Aorta (tissue), 5 donors: ENCODE results near the gene CRYBA4. TPM values are rescaled to one million over a fixed set of nuclear protein-coding genes. Genes with fewer than 3 reads are reported as not detected.

Experiments
- ATAC-seq: fragments of 200-7000 bp; cut with Tn5 transposase; one replicate; pipeline ENCODE4 v1.9.1; 2022; ENCODE audit warnings: moderate library complexity; ENCODE audit not compliant: low FRiP score
- DNase-seq, 2 donors: peaks; one replicate each; pipeline ENCODE4 v3.0.0-alpha.2; 2020
- H3K27ac ChIP-seq, 2 donors: one replicate each; pipeline ENCODE4 v1.5.1; 2013; ENCODE audit warnings: low read length in 2 of 2, mild to moderate bottlenecking in 2 of 2, moderate library complexity in 2 of 2, control low read depth in 1 of 2, inconsistent platforms in 1 of 2, low read depth in 1 of 2
- H3K27me3 ChIP-seq, 2 donors: one replicate each; pipeline ENCODE4 v1.6.1; 2013; ENCODE audit warnings: control low read depth in 1 of 2, low read length in 1 of 2, mild to moderate bottlenecking in 1 of 2, moderate library complexity in 1 of 2; ENCODE audit not compliant: insufficient read depth in 2 of 2, control insufficient read depth in 1 of 2
- H3K36me3 ChIP-seq, 2 donors: one replicate each; pipeline ENCODE4 v1.6.1; 2013; ENCODE audit warnings: control low read depth in 1 of 2, low read length in 1 of 2, mild to moderate bottlenecking in 1 of 2; ENCODE audit not compliant: insufficient read depth in 2 of 2, control insufficient read depth in 1 of 2
- H3K4me1 ChIP-seq, 2 donors: one replicate each; pipeline ENCODE4 v1.6.1; 2013; ENCODE audit warnings: low read length in 2 of 2, control low read depth in 1 of 2, mild to moderate bottlenecking in 1 of 2, moderate library complexity in 1 of 2; ENCODE audit not compliant: insufficient read depth in 2 of 2, control insufficient read depth in 1 of 2
- H3K4me3 ChIP-seq, 2 donors: one replicate each; pipeline ENCODE4 v1.5.1; 2013; ENCODE audit warnings: low read length in 2 of 2, control low read depth in 1 of 2, mild to moderate bottlenecking in 1 of 2
- H3K9me3 ChIP-seq: one replicate; pipeline ENCODE4 v1.6.1; 2013; ENCODE audit warnings: mild to moderate bottlenecking, low read length; ENCODE audit not compliant: control insufficient read depth
- WGBS, 2 donors: extraction: QIAGEN DNeasy Blood & Tissue Kit; methylation state at CpG; one replicate each; pipeline ENCODE4 v1.1.7; 2013; 5-methylcytosine and 5-hydroxymethylcytosine counted together
- intact Hi-C, 2 donors: fragments of 100-400 bp; cut with DNase I; formaldehyde crosslinking; loops; one replicate each; pipeline versions ENCODE4 v1.14.2 to v1.15.0; 2022
- long read RNA-seq, 2 donors: library from polyadenylated mRNA; unstranded; transcript quantifications; one replicate each; pipeline ENCODE4 v2.0.0, GENCODE V29; 2020 to 2021
- polyA plus RNA-seq, 2 donors: library from polyadenylated mRNA; stranded (reverse); fragments of 200-250 nt; gene quantifications; one replicate each; pipeline ENCODE4 v1.2.3, GENCODE V29; 2013
- total RNA-seq, 2 donors: library from RNA; stranded (reverse); fragmentation: NEBNext Ultra II Directional; extraction: Animal tissue kit (Norgen Biotek cat#: 25700); gene quantifications; one replicate each; pipeline ENCODE4 v1.2.1, GENCODE V29; 2021
- donor health status: healthy with polysubstance abuse.
- donor health status: Bipolar disorder and iron deficiency.
- donor health status: DM: no; HTN: no; CAD: no.
- donor health status: DM: no; HTN: no; CAD: no.
- donor health status: DM: yes; HTN: yes; CAD: no.

CRYBA4 gene
- total RNA-seq (not detected), polyA plus RNA-seq (not detected)
- long read RNA-seq, donor 1: 0 reads
- long read RNA-seq, donor 2: 0 reads

DNA sequence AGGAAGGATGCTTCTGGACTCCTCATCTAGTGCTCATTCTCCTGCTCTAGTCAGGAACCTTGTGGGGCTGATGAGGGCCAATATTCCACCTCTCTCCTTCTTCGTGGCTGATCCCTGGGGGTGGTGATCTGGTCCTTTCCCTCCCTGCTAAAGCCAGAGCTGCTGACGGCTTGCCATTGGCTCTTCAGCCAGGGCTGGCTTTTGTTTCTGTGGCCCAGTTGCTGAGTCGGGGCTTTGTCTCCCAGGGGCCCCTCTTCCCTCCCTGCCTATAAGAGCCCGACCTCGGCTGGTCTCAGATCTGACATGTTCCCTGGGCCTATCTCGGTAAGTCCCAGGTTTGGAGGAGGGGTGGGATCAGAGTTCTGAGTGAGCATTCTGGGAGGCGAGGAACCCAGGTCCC, at the start of gene CRYBA4:
CRYBA4 (plus strand) TSS at position 301 of the 400 bp plus-strand sequence. CDS start 634 bp downstream, outside the sequence.
- ATAC-seq (no peak), DNase-seq (no peak)
- 57 to 59% methylated on average over 7 of the region's 7 CpGs for WGBS, 2 donors
- Histone ChIP-seq H3K4me3 (no peak within 1 kb of the TSS), H3K9me3 (no peaks in the 10 kb centered on the region), H3K27ac (no peak within 1 kb of the TSS), H3K36me3 (no peaks in the 10 kb centered on the region), H3K27me3 (no peaks in the 10 kb centered on the region), H3K4me1 (no peaks in the 10 kb centered on the region)
- intact Hi-C loops: no loop called here

DNA sequence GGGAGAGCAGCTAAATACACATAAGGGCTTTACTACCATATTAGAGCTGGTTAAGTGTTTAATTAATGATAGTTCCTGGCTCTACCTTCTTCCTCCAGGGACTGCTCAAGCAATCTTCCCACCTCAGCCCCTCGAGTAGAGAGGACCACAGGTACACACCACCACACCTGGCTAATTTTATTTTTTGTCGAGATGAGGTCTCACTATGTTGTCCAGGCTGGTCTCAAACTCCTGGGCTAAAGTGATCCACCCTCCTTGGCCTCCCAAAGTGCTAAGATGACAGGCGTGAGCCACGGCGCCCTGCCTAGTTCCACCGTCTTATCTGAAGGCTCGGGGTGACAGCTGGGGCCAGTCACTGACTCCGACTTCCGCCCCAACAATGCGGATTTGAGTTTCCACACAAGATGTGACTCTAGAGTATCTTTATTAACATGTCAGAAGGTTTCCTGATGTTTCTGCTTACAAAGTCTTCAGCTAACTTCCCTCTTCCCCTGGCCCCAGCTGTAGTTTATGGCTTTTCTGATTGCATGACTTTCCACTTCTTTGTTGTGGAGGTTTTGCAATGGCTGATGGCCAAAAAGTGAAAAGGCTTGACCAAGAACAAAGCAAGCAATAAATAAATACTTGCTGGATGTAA, 48.6 kb upstream of the CRYBA4 start:
- intact Hi-C loops: no loop called here
- no peaks in the 10 kb centered on the region for H3K9me3 ChIP-seq
- no peaks in the 10 kb centered on the region for H3K36me3 ChIP-seq
- H3K4me3 ChIP-seq: no peak overlapping the region
- H3K27ac ChIP-seq: no peak overlapping the region
- 88 to 91% methylated on average over 10 of the region's 10 CpGs for WGBS, 2 donors
- H3K4me1 ChIP-seq: no peaks in the 10 kb centered on the region
- no peaks in the 10 kb centered on the region for H3K27me3 ChIP-seq
- DNase-seq: peak in 1 of 2 donors; percentile 83
- peak; percentile 48 for ATAC-seq

DNA sequence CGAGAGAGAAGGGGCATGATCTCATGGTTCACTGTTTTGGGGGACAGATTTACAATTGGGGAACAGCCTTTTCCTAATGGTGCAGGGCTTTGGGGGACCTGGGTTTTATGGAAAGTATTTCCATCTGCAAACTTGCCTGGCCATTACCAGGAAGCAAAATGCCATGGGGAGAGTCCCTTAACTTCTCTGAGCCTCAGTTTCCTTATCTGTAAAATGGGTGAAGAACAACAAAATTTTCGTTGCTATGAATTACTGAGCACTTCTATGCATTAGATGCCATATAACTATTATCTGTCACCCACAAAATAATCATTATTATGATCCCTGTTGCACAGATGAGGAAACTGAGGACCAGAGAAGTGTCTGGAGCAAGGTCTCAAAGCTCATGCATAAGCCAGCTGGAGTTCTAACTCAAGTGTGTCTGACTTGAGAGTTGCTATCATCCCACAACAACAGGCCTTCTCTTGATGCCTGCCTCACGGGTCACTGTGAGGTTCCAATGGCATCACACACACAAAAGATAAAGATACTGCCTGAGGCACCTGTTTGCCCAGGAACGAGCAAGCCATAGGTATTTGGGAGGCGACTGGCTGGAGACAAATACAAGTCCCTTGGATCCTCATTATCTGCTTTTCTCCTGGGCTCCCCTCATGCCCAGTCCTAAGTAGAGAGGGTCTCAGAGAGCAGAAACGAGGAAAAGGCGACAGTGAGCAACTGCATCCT, 47.6 kb upstream of the CRYBA4 start:
- Histone ChIP-seq H3K27ac (no peak overlapping the region), H3K27me3 (no peaks in the 10 kb centered on the region), H3K9me3 (no peaks in the 10 kb centered on the region), H3K4me1 (no peaks in the 10 kb centered on the region), H3K36me3 (no peaks in the 10 kb centered on the region), H3K4me3 (no peak overlapping the region)
- DNase-seq (no peak), ATAC-seq (no peak)
- intact Hi-C loops: no loop called here
- WGBS, 2 donors: 84 to 86% methylated on average over 7 of the region's 7 CpGs

DNA sequence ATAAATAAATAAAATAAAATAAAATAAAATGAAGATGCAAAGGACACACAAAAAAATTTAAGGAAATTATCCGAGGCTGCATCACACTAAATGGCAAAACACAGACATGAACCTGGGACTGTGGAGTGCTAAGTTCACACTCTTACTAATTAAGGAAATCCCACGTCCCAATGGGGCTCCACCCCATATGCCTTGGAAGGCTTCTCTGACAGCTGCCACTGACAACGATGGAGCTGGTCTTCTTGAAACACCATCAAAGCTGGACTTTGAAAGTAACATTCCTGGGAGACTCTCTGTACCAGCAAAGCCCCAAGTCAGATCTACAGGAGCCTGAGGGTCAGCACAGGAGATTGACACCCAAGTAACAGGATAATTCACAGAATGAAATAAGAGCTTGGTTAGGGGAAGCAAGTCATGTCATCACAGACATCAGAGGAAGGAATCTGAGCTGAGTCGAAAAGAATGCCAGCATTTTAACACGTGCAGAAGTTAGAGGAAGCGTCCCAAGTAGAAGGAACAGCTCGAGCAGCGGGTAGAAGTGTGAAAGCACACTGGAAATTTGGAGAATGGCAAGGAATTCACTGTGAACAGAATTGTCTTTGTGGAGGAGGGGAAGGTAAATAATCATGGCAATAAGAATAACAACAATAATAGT, 45.6 kb upstream of the CRYBA4 start:
- no peaks in the 10 kb centered on the region for H3K36me3 ChIP-seq
- intact Hi-C loops: no loop called here
- DNase-seq: no peak
- WGBS, 2 donors: 62 to 69% methylated on average over 8 of the region's 8 CpGs
- no peak overlapping the region for H3K27ac ChIP-seq
- no peaks in the 10 kb centered on the region for H3K4me1 ChIP-seq
- H3K27me3 ChIP-seq: no peaks in the 10 kb centered on the region
- ATAC-seq: no peak
- no peaks in the 10 kb centered on the region for H3K9me3 ChIP-seq
- H3K4me3 ChIP-seq: no peak overlapping the region

DNA sequence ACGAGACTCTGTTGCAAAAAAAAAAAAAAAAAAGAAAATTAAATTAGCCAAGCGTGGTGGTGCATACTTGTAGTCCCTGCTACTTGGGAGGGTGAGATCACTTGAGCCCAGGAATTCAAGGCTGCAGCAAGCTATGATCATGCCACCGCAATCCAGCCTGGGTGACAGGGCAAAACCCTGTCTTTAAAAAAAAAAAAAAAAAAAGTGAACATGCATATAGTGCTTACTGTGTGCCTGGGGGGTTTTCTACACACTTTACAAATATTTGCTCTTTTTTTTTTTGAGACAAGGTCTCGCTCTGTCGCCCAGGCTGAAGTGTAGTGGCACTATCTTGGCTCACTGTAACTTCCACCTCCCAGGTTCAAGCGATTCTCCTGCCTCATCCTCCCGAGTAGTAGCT, 44.7 kb upstream of the CRYBA4 start:
- Histone ChIP-seq H3K27me3 (no peaks in the 10 kb centered on the region), H3K9me3 (no peaks in the 10 kb centered on the region), H3K27ac (no peak overlapping the region), H3K36me3 (no peaks in the 10 kb centered on the region), H3K4me3 (no peak overlapping the region), H3K4me1 (no peaks in the 10 kb centered on the region)
- WGBS, 2 donors: 95 to 98% methylated on average over 7 of the region's 7 CpGs
- no peak for DNase-seq
- intact Hi-C loops: no loop called here
- ATAC-seq: no peak

DNA sequence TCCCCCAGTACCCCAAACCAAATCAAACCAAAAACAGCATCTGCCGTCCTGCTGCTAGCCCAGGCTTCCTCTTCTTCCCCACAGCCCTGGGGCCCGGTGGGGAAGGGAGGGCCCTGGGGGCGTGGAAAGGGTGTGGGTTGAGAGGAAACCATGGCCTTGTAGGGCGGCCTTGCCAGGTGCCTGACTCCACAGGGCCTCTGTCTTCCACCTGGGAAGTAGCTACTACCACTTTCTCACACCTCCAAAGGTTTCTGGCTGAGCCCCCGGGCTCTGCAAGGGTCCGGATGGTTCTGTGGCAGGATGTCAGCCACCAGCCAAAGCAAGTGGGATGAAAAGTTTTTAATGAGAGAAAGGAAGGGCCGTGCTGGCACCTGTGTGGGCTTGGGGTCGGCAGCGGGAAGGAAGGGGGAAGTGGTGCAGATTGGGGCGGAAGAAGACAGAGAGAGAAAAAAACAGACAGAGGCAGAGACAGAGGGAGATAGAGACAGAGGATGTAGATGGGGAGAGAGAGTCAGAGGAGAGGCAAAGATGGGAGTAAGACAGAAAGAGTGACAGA, 42.4 kb upstream of the CRYBA4 start:
- ATAC-seq (no peak), DNase-seq (peak in 1 of 2 donors; percentile 57)
- H3K36me3 ChIP-seq: no peaks in the 10 kb centered on the region
- 79 to 82% methylated on average over 10 of the region's 10 CpGs for WGBS, 2 donors
- intact Hi-C loops: no loop called here
- no peaks in the 10 kb centered on the region for H3K27me3 ChIP-seq
- H3K27ac ChIP-seq: no peak overlapping the region
- no peak overlapping the region for H3K4me3 ChIP-seq
- no peaks in the 10 kb centered on the region for H3K9me3 ChIP-seq
- H3K4me1 ChIP-seq: no peaks in the 10 kb centered on the region

DNA sequence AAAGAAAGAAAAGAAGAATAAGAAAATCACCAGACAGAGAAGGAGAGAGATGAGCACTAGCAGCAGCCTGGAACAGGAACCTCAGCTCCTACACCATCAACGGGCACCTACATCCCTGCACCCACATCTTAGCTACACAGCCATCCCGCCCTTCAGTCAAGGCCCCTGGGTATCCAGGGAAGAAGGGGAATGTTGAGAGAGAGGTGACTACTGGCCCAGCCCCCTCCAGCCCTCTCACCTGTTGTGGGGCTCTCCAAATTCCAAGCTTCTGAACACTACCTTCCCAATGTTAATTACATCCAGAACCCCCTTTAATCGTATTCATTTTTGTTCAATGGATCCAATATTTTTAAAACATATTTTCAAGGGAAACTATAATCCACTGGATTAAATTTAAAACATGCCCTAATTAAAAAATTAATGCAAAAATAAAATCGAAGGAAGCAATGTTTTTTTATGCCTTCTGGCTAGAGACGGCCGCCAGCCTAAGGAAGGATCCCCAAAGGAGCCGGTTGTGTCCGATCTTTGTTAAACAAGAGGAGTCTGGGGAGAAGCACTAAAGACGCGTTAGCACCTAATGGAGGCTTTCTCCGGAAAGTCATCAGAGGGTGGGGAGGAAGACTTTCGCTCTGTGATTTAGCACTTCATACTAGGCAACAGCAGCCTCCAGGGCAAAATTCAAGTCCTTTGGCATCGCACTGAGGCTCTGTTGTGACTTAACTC, 41.4 kb upstream of the CRYBA4 start:
- H3K4me3 ChIP-seq: no peak overlapping the region
- intact Hi-C loops: no loop called here
- no peaks in the 10 kb centered on the region for H3K36me3 ChIP-seq
- H3K4me1 ChIP-seq: no peaks in the 10 kb centered on the region
- no peak for ATAC-seq
- no peak overlapping the region for H3K27ac ChIP-seq
- no peaks in the 10 kb centered on the region for H3K9me3 ChIP-seq
- no peaks in the 10 kb centered on the region for H3K27me3 ChIP-seq
- 82 to 84% methylated on average over 13 of the region's 13 CpGs for WGBS, 2 donors
- DNase-seq: no peak

DNA sequence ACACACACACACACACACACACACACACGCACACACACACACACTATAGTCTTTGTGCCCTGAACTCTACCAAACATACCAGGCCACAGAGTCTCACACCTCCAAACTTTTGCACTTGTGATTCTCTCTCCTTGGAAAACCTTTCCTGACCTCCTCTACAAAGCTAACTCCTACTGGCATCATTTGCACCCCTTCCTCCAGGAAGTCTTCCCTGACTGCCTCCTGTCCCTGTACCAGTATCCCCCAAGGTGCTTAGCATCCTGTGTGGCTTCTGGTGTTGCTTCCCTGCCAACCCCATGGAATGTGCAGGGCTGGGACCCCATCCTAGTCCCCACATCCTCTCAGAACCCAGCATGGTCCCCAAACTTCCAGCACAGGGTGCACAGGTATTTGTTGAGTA, 40.7 kb upstream of the CRYBA4 start:
- H3K27ac ChIP-seq: no peak overlapping the region
- 60 to 78% methylated on average over 1 of the region's 1 CpG for WGBS, 2 donors
- no peaks in the 10 kb centered on the region for H3K27me3 ChIP-seq
- DNase-seq (no peak), ATAC-seq (no peak)
- no peak overlapping the region for H3K4me3 ChIP-seq
- intact Hi-C loops: no loop called here
- H3K36me3 ChIP-seq: no peaks in the 10 kb centered on the region
- no peaks in the 10 kb centered on the region for H3K4me1 ChIP-seq
- H3K9me3 ChIP-seq: no peaks in the 10 kb centered on the region
